GM19238 (cell line): ENCODE results near the gene WDR18.
"Not testable (repeated sequence)": the region's sequence is repeated elsewhere in the genome, so short reads cannot be mapped to it uniquely, and the experiment has no call there.

ENCODE experiments used
- DNase-seq: peaks from one replicate; pipeline ENCODE4 v3.0.0; 2011; ENCODE audit warnings: low spot score; ENCODE audit not compliant: insufficient read length

The WDR18 gene

DNA sequence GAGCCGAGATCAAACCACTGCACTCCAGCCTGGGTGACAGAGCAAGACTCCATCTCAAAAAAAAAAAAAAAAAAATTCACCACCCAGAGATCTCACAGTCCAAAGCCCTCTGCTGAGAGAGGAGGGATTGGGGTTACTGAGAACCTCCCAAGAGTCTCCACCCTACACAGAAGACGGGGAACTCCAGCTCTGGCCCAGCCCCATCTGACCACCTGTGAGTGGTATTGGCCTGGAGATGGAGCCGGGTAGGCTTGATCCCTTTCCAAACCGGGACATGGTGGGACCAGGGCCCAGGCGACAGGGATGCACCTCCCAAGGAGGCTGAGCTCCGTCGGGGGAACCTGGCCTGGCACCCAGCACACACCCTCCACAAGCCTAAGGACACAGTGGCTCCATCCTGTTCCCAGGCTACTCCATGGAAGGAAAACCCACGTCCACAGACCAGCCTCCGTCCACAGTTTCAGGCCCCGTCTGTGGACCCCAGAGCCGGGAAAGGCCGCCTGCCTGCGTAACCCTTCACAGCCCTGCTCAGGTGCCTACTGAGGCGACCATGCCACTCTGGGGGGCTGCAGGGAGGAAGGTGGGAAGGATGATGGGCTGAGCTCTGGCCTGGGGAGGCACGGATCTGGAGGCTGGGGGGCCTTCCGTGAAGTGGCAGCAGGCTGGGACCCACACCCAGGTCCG, 34.9 kb downstream of the WDR18 start:
- no peak for DNase-seq

DNA sequence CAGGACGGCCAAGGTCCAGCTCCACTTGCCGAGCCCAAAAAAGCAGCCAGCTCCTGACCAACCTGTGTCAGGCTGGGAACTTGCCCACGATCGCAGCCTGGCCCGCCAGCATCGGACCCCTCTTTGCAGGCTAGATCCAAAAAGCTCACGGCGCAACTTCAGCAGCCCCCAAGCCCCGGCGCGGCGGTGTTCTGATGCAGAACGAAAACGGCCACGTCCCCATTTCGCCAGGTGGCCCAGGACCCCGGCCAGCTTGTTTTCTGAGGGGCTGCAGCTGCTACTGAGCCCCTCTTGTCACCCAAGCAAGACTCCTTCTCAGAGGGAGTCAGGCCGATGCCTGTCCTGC, 35.4 kb downstream of the WDR18 start:
- no peak for DNase-seq

DNA sequence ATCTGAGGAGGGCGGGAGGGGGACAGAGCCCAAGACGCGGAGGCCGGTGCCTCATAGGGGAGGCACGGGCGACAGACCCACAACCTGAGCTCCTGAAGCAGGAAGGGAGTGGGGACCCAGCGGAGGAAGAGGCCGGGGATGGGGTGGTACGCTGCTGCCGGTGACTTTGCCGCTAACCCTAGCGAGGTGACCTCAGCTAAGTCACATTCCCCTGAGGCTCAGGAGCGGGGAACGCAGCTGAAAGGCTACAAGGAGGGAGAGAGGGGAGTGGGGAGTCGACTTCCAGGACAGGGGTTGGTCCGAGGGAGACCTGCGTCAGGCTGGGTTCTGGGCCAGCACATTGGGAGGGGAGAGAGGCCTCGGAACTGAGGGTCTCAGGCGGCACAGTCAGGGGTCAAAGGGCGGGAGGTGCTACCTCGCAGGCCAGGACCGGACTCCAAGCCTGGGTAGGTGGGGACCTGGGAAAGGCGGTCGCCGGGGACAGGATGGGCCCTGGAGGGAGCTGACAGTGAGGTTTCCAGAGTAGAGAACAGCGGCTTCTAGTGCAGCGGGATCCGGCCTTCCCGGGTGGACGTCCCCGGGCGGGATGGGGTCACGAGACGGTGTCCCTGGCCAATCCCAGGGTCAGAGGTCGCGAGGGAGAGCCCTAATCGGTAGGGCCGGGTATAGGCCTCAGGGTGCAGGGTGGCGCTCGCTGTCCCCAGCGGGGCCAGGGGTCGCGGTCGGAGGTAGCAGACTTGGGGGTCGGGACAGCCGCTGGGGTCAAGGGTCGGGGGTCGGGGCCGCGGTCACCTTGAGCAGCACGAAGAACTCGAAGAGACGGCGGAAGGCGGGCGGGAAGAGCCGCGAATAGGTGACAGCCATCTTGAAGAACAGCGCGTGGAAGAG, 36.1 kb downstream of the WDR18 start:
- DNase-seq: no peak

DNA sequence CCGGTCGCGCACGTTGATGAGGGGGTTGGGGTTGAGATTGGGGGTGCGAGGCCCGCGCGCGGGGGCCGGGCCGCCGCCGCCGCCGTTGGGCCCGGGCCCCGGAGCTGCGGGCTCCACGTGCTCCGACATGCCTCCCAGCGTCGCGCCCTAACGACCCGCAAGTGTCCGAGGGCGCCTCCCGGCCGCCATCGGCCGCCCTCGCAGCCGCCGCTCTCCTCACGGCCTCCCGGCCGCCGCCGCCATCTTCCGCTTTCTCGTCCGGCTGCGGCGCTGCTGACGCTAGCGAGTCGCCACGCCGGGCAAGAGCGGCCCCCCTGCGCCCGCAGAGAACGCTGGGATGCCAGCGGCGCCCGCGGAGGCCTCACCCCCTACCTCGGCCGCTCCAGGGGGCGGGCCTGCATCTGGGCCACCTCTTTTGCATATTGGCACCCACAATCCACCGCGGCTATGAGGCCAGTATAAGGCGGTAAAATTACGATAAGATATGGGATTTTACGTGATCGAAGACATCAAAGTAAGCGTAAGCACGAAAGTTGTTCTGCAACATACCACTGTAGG, 36.8 kb downstream of the WDR18 start, which contains the start of gene TMEM259:
Gene TMEM259, minus strand, starts transcription at position 256 of the 558 bp plus-strand sequence. Its CDS starts 127 bp downstream, at position 129.
- DNase-seq: peak; percentile 99

DNA sequence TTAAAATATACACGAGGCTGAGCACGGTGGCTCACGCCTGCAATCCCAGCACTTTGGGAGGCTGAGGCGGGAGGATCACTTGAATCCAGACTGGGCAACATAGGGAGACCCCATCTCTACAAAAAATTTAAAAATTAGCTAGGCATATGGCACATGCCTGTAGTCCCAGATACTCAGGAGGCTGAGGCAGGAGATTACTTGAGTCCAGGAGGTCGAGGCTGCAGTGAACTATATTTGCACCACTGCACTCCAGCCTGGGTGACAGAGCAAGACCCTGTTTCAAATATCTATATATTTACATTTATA, 39.7 kb downstream of the WDR18 start:
- DNase-seq: not testable (repeated sequence)

DNA sequence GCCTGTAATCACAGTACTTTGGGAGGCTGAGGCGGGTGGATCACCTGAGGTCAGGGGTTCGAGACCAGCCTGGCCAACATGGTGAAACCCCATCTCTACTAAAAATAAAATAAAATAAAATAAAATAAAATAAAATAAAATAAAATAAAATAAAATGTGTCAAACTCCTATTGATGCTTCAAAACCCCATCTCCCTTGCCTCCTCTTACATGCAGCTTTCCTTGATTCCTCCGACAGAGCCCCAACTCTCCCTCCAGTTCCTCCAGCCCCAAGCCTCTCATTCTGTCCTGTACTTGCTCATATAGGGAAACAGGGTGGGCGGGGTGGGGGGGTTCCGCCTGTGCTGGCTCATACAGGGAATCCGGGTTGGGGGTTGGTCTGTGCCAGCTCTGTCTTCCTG, 40.9 kb downstream of the WDR18 start:
- DNase-seq: not testable (repeated sequence)

DNA sequence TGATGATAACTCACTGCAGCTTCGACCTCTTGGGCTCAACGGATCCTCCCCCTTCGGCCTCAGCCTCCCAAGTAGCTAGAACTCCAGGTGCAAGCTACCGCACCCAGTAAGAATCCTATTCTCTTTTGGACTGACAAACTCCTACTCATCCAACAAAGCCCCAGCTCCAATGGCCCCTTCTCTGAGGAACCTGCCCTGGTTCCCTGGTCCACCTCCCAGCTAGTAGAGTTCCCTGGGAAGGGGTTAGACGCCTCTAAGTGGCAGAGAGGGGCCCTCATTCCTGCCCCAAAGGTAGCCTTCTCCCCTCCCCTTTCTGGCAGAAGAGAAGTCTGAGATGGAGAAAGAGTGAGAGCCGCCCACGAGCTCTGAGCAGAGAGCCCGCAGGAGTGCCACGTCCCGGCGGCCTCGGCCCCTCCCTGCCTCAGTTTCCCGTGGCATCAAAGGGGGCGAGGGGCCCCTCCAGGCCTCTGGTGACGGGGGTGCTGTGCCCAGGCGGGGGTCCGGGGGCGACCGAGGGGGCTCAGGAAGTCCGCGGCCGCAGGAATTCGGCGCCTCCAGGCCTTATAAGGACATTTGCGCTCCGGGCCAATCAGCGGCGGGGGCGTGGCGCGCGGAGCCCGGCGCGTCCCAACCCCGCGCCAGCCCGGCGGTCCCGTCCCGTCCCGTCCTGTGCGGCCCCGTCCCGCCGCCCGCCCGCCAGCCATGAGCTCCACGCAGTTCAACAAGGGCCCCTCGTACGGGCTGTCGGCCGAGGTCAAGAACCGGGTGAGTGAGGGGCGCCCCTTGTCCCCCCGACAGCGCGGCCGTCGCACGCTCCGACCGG, 42.0 kb downstream of the WDR18 start, which contains the start of gene CNN2:
Gene CNN2, plus strand, starts transcription at position 649 of the 823 bp plus-strand sequence. Its CDS starts 54 bp downstream, at position 703.
- peak; percentile 82 for DNase-seq

DNA sequence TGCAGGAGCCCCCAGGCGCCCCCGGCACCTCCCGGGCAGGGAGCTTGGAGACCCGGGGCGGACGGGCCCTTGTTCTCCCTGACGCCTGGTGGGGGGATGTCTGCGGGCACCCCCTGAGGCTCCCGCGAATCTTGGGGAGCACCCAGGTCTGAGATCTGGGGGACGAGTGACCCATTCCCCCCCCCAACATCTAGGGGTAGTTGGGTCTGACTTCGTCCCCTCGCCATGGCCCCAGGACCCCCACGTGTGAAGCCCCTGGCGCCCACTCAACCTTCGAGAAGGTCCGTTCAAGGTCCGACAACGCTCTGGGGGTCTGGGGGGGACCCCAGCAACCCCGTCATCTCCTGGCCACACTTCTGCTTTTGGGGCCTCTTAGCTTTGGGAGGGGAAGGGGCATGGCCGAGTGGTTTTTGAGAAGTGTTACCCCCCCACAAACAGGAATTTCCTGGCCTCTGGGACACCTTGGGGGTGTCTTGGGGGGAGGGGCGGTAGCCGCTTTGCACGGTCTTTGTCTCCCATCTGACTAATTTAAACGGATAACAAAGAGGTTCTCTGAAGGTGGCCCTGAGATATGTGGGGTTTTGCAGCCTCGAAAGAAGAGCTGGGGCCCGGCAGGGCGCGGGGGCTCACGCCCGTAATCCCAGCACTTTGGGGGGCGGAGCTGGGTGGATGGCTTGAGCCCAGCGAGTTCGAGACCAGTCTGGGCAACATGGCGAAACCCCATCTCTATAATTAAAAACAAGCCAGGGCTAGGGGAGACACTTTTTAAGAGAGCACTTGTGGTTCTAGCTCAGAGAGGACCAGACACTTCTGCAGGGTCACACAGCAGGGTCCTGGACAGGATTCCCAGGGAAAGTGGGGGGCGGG, 42.9 kb downstream of the WDR18 start:
- no peak for DNase-seq

DNA sequence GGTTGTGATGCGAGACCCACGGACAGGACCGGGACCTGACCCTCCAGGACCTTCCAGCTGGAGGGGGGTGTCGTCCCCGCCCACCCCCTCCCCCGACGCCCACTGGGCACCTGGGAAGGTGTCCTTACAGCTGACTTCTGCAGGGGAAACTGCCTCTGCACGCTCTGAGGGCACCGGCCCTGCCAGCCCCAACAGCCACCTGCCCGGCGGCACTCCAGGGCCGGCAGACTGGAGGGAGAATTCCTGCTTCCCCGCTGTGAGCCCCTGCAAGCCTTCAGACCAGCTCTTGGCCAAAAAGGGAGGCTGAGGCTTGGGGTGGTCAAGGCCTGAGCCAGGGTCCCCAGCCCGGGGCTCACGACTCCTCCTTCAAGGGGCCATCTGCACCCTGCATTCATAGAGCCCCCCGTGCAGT, 43.5 kb downstream of the WDR18 start:
- DNase-seq: no peak

DNA sequence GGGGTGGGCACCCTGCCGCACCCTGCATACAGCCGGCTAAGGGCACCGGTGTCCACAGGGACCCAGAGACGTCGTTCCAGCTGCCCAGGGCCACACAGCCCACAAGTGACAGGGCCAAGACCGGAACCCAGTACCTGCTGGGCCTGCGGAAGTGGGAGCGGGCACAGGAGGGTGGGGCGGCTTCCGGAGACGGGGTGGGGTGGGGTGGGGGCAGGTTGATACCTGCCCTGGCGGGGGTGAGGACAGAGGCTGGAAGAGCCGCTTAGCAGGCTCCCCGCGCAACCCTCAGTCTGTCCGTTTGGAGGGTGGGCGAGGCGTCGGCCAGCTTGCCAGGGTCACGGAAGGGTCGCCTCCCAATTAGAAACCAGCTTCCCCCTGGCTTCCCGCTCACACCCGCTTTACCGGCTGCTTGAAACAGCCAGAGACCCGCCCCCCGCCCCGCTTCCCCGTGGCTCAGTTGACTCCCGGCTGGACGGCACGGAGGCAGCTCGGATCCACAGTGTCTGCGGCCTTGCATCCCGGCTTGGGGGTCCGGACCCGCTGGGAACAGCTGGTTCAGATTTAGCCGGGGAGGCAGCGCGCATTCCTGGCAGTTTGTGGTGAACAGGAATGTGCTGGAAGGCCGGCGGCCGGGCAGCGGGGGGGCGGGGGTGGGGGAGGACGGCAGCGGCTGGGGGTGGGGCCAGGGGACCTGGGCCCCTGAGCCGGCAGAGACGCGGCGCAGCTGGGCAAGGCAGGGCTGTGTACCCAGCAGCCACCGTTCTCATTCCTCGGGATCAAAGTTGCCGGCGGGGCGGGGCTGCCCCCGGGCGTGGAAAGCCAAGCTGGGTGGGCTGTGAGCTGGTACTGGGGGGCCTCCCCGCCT, 44.1 kb downstream of the WDR18 start:
- peak; percentile 84 for DNase-seq

DNA sequence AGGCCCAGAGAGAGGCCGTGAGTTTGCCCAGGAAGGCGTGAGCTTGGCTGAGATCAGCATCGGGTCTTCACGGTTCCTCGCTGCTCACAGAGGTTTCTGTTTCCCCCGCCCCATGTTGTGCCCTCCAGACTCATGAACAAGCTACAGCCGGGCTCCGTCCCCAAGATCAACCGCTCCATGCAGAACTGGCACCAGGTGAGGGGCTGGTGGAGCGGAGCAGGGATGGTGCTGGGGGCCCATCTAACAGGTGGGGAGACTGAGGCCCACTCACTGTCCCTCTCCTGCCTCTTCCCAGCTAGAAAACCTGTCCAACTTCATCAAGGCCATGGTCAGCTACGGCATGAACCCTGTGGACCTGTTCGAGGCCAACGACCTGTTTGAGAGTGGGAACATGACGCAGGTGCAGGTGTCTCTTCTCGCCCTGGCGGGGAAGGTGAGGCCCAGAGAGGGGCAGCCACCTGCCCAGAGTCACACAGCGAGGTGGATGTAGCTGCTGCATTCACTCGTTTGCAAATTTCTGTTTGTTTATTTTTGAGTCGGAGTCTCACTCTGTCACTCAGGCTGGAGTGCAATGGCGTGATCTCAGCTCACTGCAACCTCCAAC, 48.2 kb downstream of the WDR18 start:
- no peak for DNase-seq

DNA sequence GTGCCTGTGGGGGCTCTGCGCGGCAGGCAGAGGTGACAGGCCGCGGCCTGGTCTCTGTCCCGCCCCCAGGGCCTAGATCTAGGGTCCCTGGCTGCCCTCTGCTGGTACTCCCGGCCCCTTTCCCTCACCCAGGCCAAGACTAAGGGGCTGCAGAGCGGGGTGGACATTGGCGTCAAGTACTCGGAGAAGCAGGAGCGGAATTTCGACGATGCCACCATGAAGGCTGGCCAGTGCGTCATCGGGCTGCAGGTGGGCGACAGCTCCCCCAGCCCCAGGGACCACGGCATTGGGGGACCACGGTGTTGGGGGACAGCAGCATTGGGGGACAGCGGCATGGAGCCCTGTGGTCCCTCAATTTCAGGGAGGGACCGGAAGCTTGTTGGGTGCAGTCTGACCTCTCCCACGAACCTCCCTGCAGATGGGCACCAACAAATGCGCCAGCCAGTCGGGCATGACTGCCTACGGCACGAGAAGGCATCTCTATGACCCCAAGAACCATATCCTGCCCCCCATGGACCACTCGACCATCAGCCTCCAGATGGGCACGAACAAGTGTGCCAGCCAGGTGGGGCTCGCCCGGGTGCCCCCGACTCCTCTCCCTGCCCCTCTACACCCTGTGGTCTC, 52.0 kb downstream of the WDR18 start:
- DNase-seq: no peak

DNA sequence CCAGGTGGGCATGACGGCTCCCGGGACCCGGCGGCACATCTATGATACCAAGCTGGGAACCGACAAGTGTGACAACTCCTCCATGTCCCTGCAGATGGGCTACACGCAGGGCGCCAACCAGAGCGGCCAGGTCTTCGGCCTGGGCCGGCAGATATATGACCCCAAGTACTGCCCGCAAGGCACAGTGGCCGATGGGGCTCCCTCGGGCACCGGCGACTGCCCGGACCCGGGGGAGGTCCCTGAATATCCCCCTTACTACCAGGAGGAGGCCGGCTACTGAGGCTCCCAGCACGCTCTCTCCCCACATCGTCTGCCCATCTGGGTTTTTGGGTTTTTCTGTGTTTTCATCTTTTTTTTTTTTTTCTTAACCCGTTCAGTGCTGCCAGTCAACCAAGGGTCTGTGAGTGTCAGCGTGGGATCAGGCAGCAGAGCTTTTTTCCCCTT, 53.5 kb downstream of the WDR18 start:
- no peak for DNase-seq

DNA sequence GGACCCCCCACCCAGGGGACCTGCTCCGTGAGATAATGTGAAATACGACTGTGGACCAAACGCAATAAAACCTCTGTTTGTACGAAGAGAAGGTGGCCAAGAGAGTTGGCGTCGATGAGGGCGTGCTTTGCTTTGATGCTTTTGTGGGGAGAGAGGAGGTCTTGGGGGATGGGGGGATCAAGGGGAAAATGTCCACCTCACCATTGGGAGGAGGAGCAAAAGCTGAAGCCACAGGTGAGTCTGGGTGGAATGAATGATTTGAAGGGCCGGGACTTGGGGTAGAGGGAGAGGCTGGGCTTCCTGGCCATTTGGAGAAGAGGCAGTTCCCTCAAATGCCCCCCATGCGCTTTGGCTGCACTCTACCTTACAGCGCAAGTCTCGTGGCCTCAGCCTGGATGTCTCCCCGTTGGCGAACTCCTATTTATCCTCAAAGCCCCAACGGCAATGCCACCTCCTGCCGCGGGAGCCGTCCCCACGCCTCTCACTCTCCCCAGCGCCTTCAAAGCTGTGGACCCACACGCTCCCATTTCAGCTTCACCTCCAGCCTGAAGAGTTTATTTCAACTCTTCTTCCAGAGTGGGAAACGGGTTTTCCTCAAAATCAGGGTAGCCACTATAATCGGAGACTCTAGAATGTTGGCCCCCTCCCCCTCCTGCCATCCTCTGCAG, 55.0 kb downstream of the WDR18 start:
- no peak for DNase-seq

DNA sequence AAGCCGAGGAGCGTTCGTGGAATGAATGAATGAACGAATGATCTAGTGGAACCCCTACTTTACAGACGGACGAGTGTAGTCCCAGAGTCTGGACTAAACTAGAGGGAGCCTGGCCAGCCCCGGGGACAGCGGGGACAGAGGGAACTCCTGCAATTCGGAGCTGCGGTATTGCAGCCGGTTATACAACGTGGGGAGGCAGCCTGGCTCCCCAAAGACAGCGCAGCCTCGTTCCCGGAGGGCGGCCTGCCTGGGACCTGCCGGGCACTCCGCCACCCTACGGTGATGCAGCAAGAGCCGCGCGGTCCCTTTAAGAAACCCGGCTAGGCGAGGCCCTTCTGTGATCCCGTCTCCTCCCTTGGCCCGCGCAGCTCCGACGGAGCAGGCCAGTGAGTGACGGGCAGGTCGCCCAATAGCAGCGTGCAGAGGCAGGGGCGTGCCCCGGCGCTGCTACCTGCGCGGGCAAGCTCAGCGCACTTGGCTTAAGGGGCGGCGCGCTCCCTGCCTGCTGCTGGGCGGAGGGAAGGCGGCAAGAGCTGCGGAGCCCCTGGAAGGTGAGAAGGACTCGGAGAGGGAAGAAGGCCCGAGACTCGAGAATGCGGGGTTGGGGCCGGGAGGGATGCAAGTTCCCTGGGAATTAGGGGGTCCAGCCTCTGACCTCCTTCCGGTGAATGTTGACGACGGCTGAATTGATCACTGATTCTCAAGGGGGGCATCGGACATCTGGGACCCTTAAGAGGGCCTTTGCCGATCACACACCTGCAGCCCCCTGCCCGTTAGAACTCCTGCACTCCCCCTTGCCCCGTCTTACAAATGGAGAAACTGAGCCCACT, 55.7 kb downstream of the WDR18 start, which contains the start of gene ABCA7:
Gene ABCA7, plus strand, starts transcription at position 462 of the 830 bp plus-strand sequence. CDS start 1,255 bp downstream, outside the sequence.
- peak; percentile 93 for DNase-seq

DNA sequence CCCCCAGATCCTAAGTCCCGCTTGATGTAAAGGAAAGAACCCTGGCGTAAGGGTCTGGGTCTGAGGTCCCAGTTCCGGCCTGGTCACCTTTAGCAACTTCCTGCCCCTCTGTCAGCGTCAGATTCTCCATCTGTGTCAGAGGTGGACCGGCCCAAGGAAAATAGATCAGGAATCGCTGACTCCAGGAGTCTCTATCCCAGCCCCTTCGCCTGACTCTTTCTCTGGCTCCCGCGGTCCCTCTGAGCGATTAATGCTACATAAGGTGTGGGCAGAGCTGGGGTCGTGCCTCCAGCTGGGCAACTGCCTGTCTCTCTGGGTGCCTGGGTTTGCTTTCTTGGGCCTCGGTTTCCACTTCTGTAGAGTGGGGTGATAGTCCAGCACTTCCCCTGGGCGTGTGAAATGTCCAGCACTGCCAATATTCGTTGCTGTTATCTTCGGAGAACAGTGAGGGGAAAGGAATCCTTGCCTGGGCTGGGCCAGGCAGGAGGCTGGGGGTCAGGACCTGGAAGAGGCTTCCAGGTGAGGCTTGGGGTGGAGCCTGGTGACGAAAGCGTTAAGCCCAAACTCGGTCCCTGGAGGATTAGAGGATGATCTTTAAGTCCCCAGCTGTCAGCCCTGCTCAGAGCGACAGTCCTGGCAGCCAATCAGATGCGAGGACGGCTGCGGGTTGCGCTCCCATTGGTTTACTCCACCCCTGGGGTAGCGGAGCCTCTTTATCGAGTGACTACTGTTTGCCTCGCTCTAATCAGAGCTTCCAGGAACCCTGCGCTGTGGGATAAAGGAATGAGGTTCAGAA, 56.5 kb downstream of the WDR18 start:
- DNase-seq: peak; percentile 99
